Activated naive CD4-positive, alpha-beta T cell treated with anti-CD3 and anti-CD28 coated beads, Interleukin-2, amount 50 U/mL, for 24 hours (primary cell): ENCODE results near the gene PRXL2B.

Source experiments
- H3K27ac Mint-ChIP-seq: one replicate; pipeline ENCODE4 v1.8.0; 2021; ENCODE audit warnings: mild to moderate bottlenecking, mixed read lengths
- H3K27me3 Mint-ChIP-seq: one replicate; pipeline ENCODE4 v1.8.0; 2021; ENCODE audit warnings: mixed read lengths
- H3K36me3 Mint-ChIP-seq: one replicate; pipeline ENCODE4 v1.8.0; 2021; ENCODE audit warnings: mixed read lengths
- H3K4me1 Mint-ChIP-seq: one replicate; pipeline ENCODE4 v1.8.0; 2021; ENCODE audit warnings: mixed read lengths
- H3K4me3 Mint-ChIP-seq: one replicate; pipeline ENCODE4 v1.8.0; 2021; ENCODE audit warnings: mild to moderate bottlenecking, mixed read lengths
- H3K9me3 Mint-ChIP-seq: one replicate; pipeline ENCODE4 v1.8.0; 2021; ENCODE audit warnings: mixed read lengths

PRXL2B gene

GRCh38 chr1:2595261-2595811 lies 8.8 kb downstream of the PRXL2B start:
- Mint-ChIP-seq H3K27ac (no peak overlapping the region), H3K27me3 (no peaks in the 10 kb centered on the region)

GRCh38 chr1:2595812-2596529 lies 9.4 kb downstream of the PRXL2B start:
- H3K27me3 Mint-ChIP-seq = no peaks in the 10 kb centered on the region
- no peaks in the 10 kb centered on the region for H3K36me3 Mint-ChIP-seq
- no peaks in the 10 kb centered on the region for H3K4me1 Mint-ChIP-seq
- H3K4me3 Mint-ChIP-seq = no peak overlapping the region
- H3K27ac Mint-ChIP-seq = no peak overlapping the region
- H3K9me3 Mint-ChIP-seq = no peaks in the 10 kb centered on the region

More at GRCh38 chr1:2595261-2595811, 8.8 kb downstream of the PRXL2B start:
- H3K4me3 Mint-ChIP-seq = no peak overlapping the region
- no peaks in the 10 kb centered on the region for H3K4me1 Mint-ChIP-seq
- H3K36me3 Mint-ChIP-seq = no peaks in the 10 kb centered on the region
- no peaks in the 10 kb centered on the region for H3K9me3 Mint-ChIP-seq

- no peak overlapping the region for H3K27ac Mint-ChIP-seq
Observed at GRCh38 chr1:2596530-2597333, 10.2 kb downstream of the PRXL2B start.

GRCh38 chr1:2597441-2598328 lies 11.1 kb downstream of the PRXL2B start:
- no peaks in the 10 kb centered on the region for H3K4me1 Mint-ChIP-seq
- H3K9me3 Mint-ChIP-seq = no peaks in the 10 kb centered on the region
- no peaks in the 10 kb centered on the region for H3K27me3 Mint-ChIP-seq
- H3K27ac Mint-ChIP-seq = no peak overlapping the region
- H3K36me3 Mint-ChIP-seq = no peaks in the 10 kb centered on the region
- no peak overlapping the region for H3K4me3 Mint-ChIP-seq

More at GRCh38 chr1:2596530-2597333, 10.2 kb downstream of the PRXL2B start:
- Mint-ChIP-seq H3K36me3 (no peaks in the 10 kb centered on the region), H3K4me1 (no peaks in the 10 kb centered on the region), H3K4me3 (no peak overlapping the region), H3K9me3 (no peaks in the 10 kb centered on the region), H3K27me3 (no peaks in the 10 kb centered on the region)

GRCh38 chr1:2598329-2598931 lies 11.9 kb downstream of the PRXL2B start:
- H3K27ac Mint-ChIP-seq = peak overlapping the region; percentile 39
- H3K36me3 Mint-ChIP-seq = no peaks in the 10 kb centered on the region
- no peaks in the 10 kb centered on the region for H3K9me3 Mint-ChIP-seq
- no peak overlapping the region for H3K4me3 Mint-ChIP-seq
- no peaks in the 10 kb centered on the region for H3K27me3 Mint-ChIP-seq
- no peaks in the 10 kb centered on the region for H3K4me1 Mint-ChIP-seq

GRCh38 chr1:2601721-2602303 lies 15.2 kb downstream of the PRXL2B start:
- no peak overlapping the region for H3K27ac Mint-ChIP-seq
- H3K36me3 Mint-ChIP-seq = no peaks in the 10 kb centered on the region
- H3K4me3 Mint-ChIP-seq = no peak overlapping the region
- H3K27me3 Mint-ChIP-seq = no peaks in the 10 kb centered on the region
- H3K4me1 Mint-ChIP-seq = no peaks in the 10 kb centered on the region
- no peaks in the 10 kb centered on the region for H3K9me3 Mint-ChIP-seq

- no peaks in the 10 kb centered on the region for H3K27me3 Mint-ChIP-seq
- H3K4me1 Mint-ChIP-seq = no peaks in the 10 kb centered on the region
- no peaks in the 10 kb centered on the region for H3K36me3 Mint-ChIP-seq
- H3K4me3 Mint-ChIP-seq = no peak overlapping the region
- no peak overlapping the region for H3K27ac Mint-ChIP-seq
- H3K9me3 Mint-ChIP-seq = no peaks in the 10 kb centered on the region
Observed at GRCh38 chr1:2602311-2602835, 15.8 kb downstream of the PRXL2B start.

GRCh38 chr1:2602866-2603520 lies 16.4 kb downstream of the PRXL2B start:
- H3K36me3 Mint-ChIP-seq = no peaks in the 10 kb centered on the region
- H3K4me1 Mint-ChIP-seq = no peaks in the 10 kb centered on the region
- H3K4me3 Mint-ChIP-seq = no peak overlapping the region
- H3K27ac Mint-ChIP-seq = no peak overlapping the region
- no peaks in the 10 kb centered on the region for H3K27me3 Mint-ChIP-seq
- H3K9me3 Mint-ChIP-seq = no peaks in the 10 kb centered on the region

- no peak overlapping the region for H3K27ac Mint-ChIP-seq
- no peaks in the 10 kb centered on the region for H3K9me3 Mint-ChIP-seq
- no peaks in the 10 kb centered on the region for H3K4me1 Mint-ChIP-seq
- H3K4me3 Mint-ChIP-seq = no peak overlapping the region
- no peaks in the 10 kb centered on the region for H3K27me3 Mint-ChIP-seq
- H3K36me3 Mint-ChIP-seq = no peaks in the 10 kb centered on the region
Observed at GRCh38 chr1:2603521-2604155, 17.1 kb downstream of the PRXL2B start.

GRCh38 chr1:2604156-2604843 lies 17.7 kb downstream of the PRXL2B start:
- H3K27ac Mint-ChIP-seq = no peak overlapping the region
- no peaks in the 10 kb centered on the region for H3K9me3 Mint-ChIP-seq
- no peaks in the 10 kb centered on the region for H3K36me3 Mint-ChIP-seq
- no peaks in the 10 kb centered on the region for H3K27me3 Mint-ChIP-seq
- no peak overlapping the region for H3K4me3 Mint-ChIP-seq
- H3K4me1 Mint-ChIP-seq = no peaks in the 10 kb centered on the region

GRCh38 chr1:2604844-2605508 lies 18.4 kb downstream of the PRXL2B start:
- Mint-ChIP-seq H3K27me3 (no peaks in the 10 kb centered on the region), H3K27ac (no peak overlapping the region), H3K9me3 (no peaks in the 10 kb centered on the region), H3K4me3 (no peak overlapping the region), H3K4me1 (no peaks in the 10 kb centered on the region), H3K36me3 (no peaks in the 10 kb centered on the region)

- Mint-ChIP-seq H3K27me3 (no peaks in the 10 kb centered on the region), H3K27ac (no peak overlapping the region), H3K9me3 (no peaks in the 10 kb centered on the region), H3K4me3 (no peak overlapping the region), H3K4me1 (no peaks in the 10 kb centered on the region), H3K36me3 (no peaks in the 10 kb centered on the region)
Observed at GRCh38 chr1:2605509-2606395, 19.2 kb downstream of the PRXL2B start.
